H1 (cell line): ENCODE measurements around the gene CLEC19A. TPM values are rescaled to one million over a fixed set of nuclear protein-coding genes. Genes with fewer than 3 reads are reported as not detected.

ENCODE experiments used
- BCL11A ChIP-seq, 2 experiments: IDR thresholded peaks; one replicate each; pipeline ENCODE4 v1.6.1; 2011; ENCODE audit warnings: low read depth in 2 of 2, low read length in 2 of 2, mild to moderate bottlenecking in 2 of 2
- CBX5 ChIP-seq: fragments of 300-800, 300-1000 bp; sonication (generic); IDR thresholded peaks from 2 replicates; pipeline ENCODE4 v1.7.1; 2016; ENCODE audit warnings: antibody characterized with exemption, low read length, low read depth
- CHD7 ChIP-seq: fragments of 300-600 bp; sonication (generic); IDR thresholded peaks from 2 replicates; pipeline ENCODE4 v1.7.1; 2012; ENCODE audit warnings: low read length, moderate library complexity, mild to moderate bottlenecking, inconsistent platforms; ENCODE audit not compliant: insufficient replicate concordance
- KDM1A ChIP-seq: fragments of 200-600, 300-600 bp; sonication (generic); IDR thresholded peaks from 2 replicates; pipeline ENCODE4 v1.7.1; 2016; ENCODE audit warnings: mild to moderate bottlenecking, low read length, borderline replicate concordance
- RAD21 ChIP-seq, 2 experiments: IDR thresholded peaks in 1 of 2; conservative IDR thresholded peaks in 1 of 2; 2 replicates each; pipeline ENCODE4 v1.6.1; 2011; ENCODE audit warnings: low read depth in 2 of 2, low read length in 2 of 2, improper control_type of control experiment in 1 of 2, inconsistent platforms in 1 of 2, mild to moderate bottlenecking in 1 of 2, moderate library complexity in 1 of 2
- RXRA ChIP-seq: IDR thresholded peaks from 2 replicates; pipeline ENCODE4 v1.6.1; 2011; ENCODE audit warnings: low read depth, mild to moderate bottlenecking, low read length, moderate library complexity; ENCODE audit not compliant: insufficient read depth
- SRF ChIP-seq: IDR thresholded peaks from 2 replicates; pipeline ENCODE4 v1.6.1; 2011; ENCODE audit warnings: mild to moderate bottlenecking, low read depth, low read length, moderate library complexity
- polyA plus RNA-seq, 7 experiments: library from polyadenylated mRNA; depleted of rRNA in 3 of 7; stranded (reverse) in 5 of 7; unstranded in 2 of 7; fragments of >200 nt in 5 of 7; fragments of 200-250 nt in 2 of 7; gene quantifications; 1 replicate in 5 of 7; 2 replicates in 1 of 7; 4 replicates in 1 of 7; pipeline versions ENCODE4 v1.2.1 to v1.2.3, GENCODE V29; 2011 to 2013; ENCODE audit warnings: missing spikeins in 2 of 7, mixed read lengths in 2 of 7
- total RNA-seq: library from RNA; stranded (reverse); fragmentation: NEBNext Ultra II Directional; extraction: Animal tissue kit (Norgen Biotek cat#: 25700); gene quantifications from 2 replicates; pipeline ENCODE4 v1.2.1, GENCODE V29; 2021

The CLEC19A gene
- total and polyA plus RNA-seq, 2 of the 8 experiments (the other 6 are each of a cell fraction or from before 2014, with no cell fraction given): 0.35 to 0.88 TPM

- TF ChIP-seq BCL11A (IDR thresholded peaks at IDR 0.05; ENCODE audit: low read depth in 2 of 2, low read length in 2 of 2): no peak
- no peak for TF ChIP-seq KDM1A
- TF ChIP-seq CHD7: no peak
- no peak for TF ChIP-seq RXRA
- no peak for TF ChIP-seq SRF
- TF ChIP-seq RAD21 (IDR thresholded peaks at IDR 0.05 in 1 of 2, conservative IDR thresholded peaks at IDR 0.05 in 1 of 2; ENCODE audit: low read depth in 2 of 2, low read length in 2 of 2): no peak; a peak in 1 of 4 replicates
- no peak for TF ChIP-seq CBX5
These were observed 40.1 kb upstream of the CLEC19A start (continued) for GRCh38 chr16:19245326-19245925.
